ENCODE data around the gene TRAF1. TPM values are rescaled to one million over a fixed set of nuclear protein-coding genes. Genes with fewer than 3 reads are reported as not detected.

The TRAF1 gene
- total RNA-seq, 3 donors from 2014 or later (not counting 1 experiment from before 2014, with no cell fraction given): 23.4 to 33.9 (median 30.5) TPM

DNA sequence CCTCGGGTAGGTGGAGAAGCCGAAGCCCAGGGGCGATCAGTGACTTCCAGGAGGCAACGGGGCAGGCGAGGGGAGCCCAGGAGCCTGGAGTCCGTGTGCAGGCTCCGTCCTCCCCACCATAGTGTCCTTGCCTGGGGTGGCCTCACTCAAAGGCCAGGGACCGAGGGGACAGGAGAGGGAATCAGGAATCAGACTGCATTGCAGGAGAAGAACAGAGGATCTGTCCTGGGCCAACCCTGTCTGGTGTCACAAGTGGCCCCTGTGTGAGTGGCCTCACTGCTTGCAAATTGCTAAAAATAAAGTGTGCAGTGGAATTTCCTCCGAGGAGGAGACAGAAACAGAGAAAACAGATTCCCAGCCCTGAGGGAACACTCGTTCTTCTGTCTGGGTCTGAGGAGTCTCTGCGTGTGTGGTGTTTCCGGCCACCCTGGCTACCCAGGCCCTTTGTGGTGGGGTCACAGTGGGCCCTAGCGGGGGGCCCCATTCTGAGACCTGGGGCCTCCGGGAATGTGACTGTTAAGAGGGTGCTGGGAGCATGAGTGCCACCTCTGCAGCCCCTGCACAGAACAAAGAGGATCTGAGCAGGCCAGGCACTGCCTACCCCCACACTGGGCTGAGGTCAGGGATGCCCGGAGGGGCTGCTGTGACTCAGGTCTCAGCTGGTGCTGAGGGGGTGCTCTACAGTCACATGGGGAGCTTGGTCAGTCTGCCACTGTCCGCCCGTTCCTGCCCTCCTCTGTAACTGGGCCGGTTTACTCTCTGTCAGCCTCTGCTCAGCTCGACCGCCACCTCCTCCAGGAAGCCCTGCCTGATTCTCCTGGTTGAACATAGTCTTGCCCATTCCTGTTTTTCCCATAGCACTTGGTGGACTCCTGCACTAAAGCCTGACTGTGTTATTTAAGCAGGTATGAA lies 7.4 kb downstream of the TRAF1 start:
- TF ChIP-seq, protein P1, sequence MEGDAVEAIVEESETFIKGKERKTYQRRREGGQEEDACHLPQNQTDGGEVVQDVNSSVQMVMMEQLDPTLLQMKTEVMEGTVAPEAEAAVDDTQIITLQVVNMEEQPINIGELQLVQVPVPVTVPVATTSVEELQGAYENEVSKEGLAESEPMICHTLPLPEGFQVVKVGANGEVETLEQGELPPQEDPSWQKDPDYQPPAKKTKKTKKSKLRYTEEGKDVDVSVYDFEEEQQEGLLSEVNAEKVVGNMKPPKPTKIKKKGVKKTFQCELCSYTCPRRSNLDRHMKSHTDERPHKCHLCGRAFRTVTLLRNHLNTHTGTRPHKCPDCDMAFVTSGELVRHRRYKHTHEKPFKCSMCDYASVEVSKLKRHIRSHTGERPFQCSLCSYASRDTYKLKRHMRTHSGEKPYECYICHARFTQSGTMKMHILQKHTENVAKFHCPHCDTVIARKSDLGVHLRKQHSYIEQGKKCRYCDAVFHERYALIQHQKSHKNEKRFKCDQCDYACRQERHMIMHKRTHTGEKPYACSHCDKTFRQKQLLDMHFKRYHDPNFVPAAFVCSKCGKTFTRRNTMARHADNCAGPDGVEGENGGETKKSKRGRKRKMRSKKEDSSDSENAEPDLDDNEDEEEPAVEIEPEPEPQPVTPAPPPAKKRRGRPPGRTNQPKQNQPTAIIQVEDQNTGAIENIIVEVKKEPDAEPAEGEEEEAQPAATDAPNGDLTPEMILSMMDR (IDR thresholded peaks at IDR 0.05): no peak
- H3K4me3 ChIP-seq (ENCODE audit: low read length): no peak overlapping the region
- H3K4me1 ChIP-seq (ENCODE audit: control insufficient read depth, insufficient read depth, low read length): peaks cover 75% of the 10 kb centered on the region
- H3K27me3 ChIP-seq (ENCODE audit: control insufficient read depth, insufficient read depth, low read length): no peaks in the 10 kb centered on the region
- intact Hi-C loops (cut with micrococcal nuclease): no loop called here
- no peaks in the 10 kb centered on the region for H3K9me3 Mint-ChIP-seq
- H3K36me3 Mint-ChIP-seq: no peaks in the 10 kb centered on the region
- ATAC-seq (no peak), DNase-seq (peak in 1 of 2 donors; percentile 13)
- H3K4me1 Mint-ChIP-seq: peaks cover 44 to 49% of the 10 kb centered on the region in 2 donors
- peak overlapping the region; percentile 82 to 84 for H3K27ac Mint-ChIP-seq
- H3K4me3 Mint-ChIP-seq: peak overlapping the region; percentile 72
- H3K9me3 ChIP-seq (ENCODE audit: control insufficient read depth, insufficient read depth, low read length): no peaks in the 10 kb centered on the region
- WGBS (ENCODE audit: insufficient coverage): 84% methylated on average over 20 of the region's 20 CpGs
- H3K27me3 Mint-ChIP-seq (ENCODE audit: low read depth in 2 of 2): no peaks in the 10 kb centered on the region
- peaks cover 35% of the 10 kb centered on the region for H3K36me3 ChIP-seq (ENCODE audit: control insufficient read depth, insufficient read depth, low read length)
- peak overlapping the region; percentile 21 for H3K27ac ChIP-seq (ENCODE audit: low read length)

DNA sequence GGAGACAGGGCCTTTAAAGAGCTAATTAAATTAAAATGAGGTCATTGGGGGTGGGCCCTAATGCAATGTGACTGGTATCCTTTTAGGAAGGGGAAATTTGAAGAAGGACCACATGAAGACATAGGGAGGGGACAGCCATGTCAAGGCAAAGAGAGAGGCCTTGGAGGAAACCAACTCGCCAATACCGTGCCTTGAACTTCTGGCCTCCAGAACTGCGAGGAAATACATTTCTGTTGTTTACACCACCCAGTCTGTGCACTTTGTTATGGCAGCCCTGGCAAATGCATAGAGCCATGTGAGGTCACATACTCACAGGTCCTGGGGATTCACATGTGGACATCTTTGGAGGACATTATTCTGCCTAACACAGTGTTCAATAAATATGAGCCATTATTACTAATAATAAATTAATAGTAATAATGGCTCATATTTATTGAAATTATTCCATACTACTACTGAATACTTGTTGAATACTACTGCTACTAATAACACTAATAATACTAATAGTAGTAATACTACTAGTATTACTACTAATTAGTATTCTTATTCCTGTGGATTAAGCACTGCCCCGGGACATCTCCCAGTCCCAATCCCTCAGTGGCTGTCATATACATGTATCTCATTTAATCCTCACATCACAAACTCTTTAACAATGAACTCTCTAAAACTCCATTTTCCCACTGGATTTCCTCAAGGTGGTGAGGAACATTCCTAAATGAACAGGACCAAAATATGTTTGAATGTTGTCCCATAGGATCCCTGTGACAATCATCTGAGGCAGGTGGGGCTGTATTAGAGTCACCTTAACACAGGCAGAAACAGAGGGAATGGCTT lies 8.4 kb downstream of the TRAF1 start:
- Mint-ChIP-seq H3K27me3 (ENCODE audit: low read depth in 2 of 2) (no peaks in the 10 kb centered on the region), H3K4me1 (peaks cover 35 to 40% of the 10 kb centered on the region in 2 donors), H3K4me3 (peak overlapping the region; percentile 42), H3K9me3 (no peaks in the 10 kb centered on the region), H3K27ac (peak overlapping the region; percentile 56 to 67), H3K36me3 (no peaks in the 10 kb centered on the region)
- no peak overlapping the region for H3K27ac ChIP-seq (ENCODE audit: low read length)
- H3K4me1 ChIP-seq (ENCODE audit: control insufficient read depth, insufficient read depth, low read length): peaks cover 65% of the 10 kb centered on the region
- 92% methylated on average over 4 of the region's 4 CpGs for WGBS (ENCODE audit: insufficient coverage)
- H3K9me3 ChIP-seq (ENCODE audit: control insufficient read depth, insufficient read depth, low read length): no peaks in the 10 kb centered on the region
- H3K4me3 ChIP-seq (ENCODE audit: low read length): no peak overlapping the region
- no peaks in the 10 kb centered on the region for H3K27me3 ChIP-seq (ENCODE audit: control insufficient read depth, insufficient read depth, low read length)
- DNase-seq (peak in 1 of 2 donors; percentile 19), ATAC-seq (no peak)
- TF ChIP-seq, protein P1 (IDR thresholded peaks at IDR 0.05): no peak
- peaks cover 39% of the 10 kb centered on the region for H3K36me3 ChIP-seq (ENCODE audit: control insufficient read depth, insufficient read depth, low read length)
- intact Hi-C loops (cut with micrococcal nuclease): no loop called here

DNA sequence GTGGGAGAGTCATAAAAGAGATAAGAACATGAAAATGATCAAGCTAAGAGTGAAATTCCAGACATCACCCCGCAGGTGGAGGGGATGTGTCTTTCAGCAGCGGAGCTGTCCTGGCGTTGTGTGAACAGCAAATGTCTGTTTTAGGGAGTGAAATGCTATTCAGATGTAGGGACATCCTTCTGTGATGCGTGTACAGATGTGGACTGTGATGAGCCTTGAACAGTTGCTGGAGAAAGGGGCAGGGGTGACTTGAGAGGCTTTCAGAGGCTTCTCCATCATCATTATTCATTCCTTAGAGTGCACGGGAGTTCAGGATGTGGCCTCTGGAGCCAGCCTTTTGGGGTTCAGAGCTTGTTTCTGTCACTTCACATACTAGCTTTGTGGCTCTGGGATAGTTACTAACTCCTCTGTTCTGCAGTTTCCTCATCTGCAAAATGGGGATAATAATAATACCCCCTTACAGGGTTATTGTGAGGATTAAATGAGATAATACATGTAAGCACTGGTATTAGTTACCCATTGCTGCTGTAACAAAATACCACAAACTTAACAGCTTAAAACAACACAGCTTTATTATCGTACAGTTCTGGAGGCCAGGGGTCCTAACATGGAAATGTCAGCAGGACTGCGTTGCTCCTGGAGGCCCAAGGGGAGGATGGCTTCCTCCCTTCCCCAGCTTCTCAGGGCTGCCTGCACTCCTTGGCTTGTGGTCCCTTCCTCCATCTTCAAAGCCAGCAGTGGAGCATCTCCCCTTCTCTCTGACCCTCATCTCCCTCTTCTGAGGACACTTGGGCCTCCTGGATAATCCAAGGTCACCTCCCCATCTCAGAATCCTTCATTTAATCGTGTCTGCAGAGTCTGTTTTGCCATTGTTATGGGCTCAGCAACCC lies 9.4 kb downstream of the TRAF1 start:
- Histone ChIP-seq H3K27me3 (ENCODE audit: control insufficient read depth, insufficient read depth, low read length) (no peaks in the 10 kb centered on the region), H3K36me3 (ENCODE audit: control insufficient read depth, insufficient read depth, low read length) (peaks cover 41% of the 10 kb centered on the region), H3K4me1 (ENCODE audit: control insufficient read depth, insufficient read depth, low read length) (peaks cover 55% of the 10 kb centered on the region), H3K9me3 (ENCODE audit: control insufficient read depth, insufficient read depth, low read length) (no peaks in the 10 kb centered on the region), H3K27ac (ENCODE audit: low read length) (no peak overlapping the region), H3K4me3 (ENCODE audit: low read length) (no peak overlapping the region)
- H3K4me3 Mint-ChIP-seq: peak overlapping the region; percentile 25
- H3K36me3 Mint-ChIP-seq: no peaks in the 10 kb centered on the region
- H3K4me1 Mint-ChIP-seq: peaks cover 35 to 40% of the 10 kb centered on the region in 2 donors
- no peaks in the 10 kb centered on the region for H3K9me3 Mint-ChIP-seq
- H3K27me3 Mint-ChIP-seq (ENCODE audit: low read depth in 2 of 2): no peaks in the 10 kb centered on the region
- 94% methylated on average over 8 of the region's 8 CpGs for WGBS (ENCODE audit: insufficient coverage)
- peak overlapping the region; percentile 54 to 61 for H3K27ac Mint-ChIP-seq
- DNase-seq (peak in 1 of 2 donors; percentile 10), ATAC-seq (no peak)
- intact Hi-C loops (cut with micrococcal nuclease): no loop called here
- TF ChIP-seq, protein P1 (IDR thresholded peaks at IDR 0.05): no peak
